ENCODE measurements around the gene EVI5L. TPM values are rescaled to one million over a fixed set of nuclear protein-coding genes. Genes with fewer than 3 reads are reported as not detected.

EVI5L gene
- total and polyA plus RNA-seq, 2 of the 13 experiments (the other 11 are each of a cell fraction or from before 2014, with no cell fraction given), result 1.7 to 2.4 TPM

- TF ChIP-seq NFAT5 (CRISPR knock-in tag; IDR thresholded peaks at IDR 0.05) (peak; percentile 62; the same call in 1 of the 2 replicates), PRPF4 (IDR thresholded peaks at IDR 0.05; ENCODE audit: low read depth, low read length, poor library complexity, severe bottlenecking) (no peak), GPN1 (CRISPR knock-in tag; IDR thresholded peaks at IDR 0.05; ENCODE audit: borderline replicate concordance) (no peak), RAD21 (CRISPR knock-in tag; IDR thresholded peaks at IDR 0.05) (peak; percentile 83), YEATS4 (CRISPR knock-in tag; IDR thresholded peaks at IDR 0.05; ENCODE audit: borderline replicate concordance) (0 out of 2 replicates have a peak, but pooled peaks have one; percentile 27), YY1 (IDR thresholded peaks at IDR 0.05; ENCODE audit: insufficient read depth, insufficient replicate concordance, low read depth, low read length) (peak; percentile 62), ZNF598 (CRISPR knock-in tag; IDR thresholded peaks at IDR 0.05; ENCODE audit: borderline replicate concordance) (no peak), ZNF672 (CRISPR knock-in tag; IDR thresholded peaks at IDR 0.05) (no peak), HES4 (CRISPR knock-in tag; IDR thresholded peaks at IDR 0.05; ENCODE audit: borderline replicate concordance) (0 out of 2 replicates have a peak, but pooled peaks have one; percentile 48)
- TF ChIP-seq, protein P1, sequence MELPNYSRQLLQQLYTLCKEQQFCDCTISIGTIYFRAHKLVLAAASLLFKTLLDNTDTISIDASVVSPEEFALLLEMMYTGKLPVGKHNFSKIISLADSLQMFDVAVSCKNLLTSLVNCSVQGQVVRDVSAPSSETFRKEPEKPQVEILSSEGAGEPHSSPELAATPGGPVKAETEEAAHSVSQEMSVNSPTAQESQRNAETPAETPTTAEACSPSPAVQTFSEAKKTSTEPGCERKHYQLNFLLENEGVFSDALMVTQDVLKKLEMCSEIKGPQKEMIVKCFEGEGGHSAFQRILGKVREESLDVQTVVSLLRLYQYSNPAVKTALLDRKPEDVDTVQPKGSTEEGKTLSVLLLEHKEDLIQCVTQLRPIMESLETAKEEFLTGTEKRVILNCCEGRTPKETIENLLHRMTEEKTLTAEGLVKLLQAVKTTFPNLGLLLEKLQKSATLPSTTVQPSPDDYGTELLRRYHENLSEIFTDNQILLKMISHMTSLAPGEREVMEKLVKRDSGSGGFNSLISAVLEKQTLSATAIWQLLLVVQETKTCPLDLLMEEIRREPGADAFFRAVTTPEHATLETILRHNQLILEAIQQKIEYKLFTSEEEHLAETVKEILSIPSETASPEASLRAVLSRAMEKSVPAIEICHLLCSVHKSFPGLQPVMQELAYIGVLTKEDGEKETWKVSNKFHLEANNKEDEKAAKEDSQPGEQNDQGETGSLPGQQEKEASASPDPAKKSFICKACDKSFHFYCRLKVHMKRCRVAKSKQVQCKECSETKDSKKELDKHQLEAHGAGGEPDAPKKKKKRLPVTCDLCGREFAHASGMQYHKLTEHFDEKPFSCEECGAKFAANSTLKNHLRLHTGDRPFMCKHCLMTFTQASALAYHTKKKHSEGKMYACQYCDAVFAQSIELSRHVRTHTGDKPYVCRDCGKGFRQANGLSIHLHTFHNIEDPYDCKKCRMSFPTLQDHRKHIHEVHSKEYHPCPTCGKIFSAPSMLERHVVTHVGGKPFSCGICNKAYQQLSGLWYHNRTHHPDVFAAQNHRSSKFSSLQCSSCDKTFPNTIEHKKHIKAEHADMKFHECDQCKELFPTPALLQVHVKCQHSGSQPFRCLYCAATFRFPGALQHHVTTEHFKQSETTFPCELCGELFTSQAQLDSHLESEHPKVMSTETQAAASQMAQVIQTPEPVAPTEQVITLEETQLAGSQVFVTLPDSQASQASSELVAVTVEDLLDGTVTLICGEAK (IDR thresholded peaks at IDR 0.05), result no peak
- TF ChIP-seq, protein P1 (CRISPR knock-in tag; IDR thresholded peaks at IDR 0.05), result peak; percentile 17; the same call in 1 of the 2 replicates
- TF ChIP-seq, protein P2, sequence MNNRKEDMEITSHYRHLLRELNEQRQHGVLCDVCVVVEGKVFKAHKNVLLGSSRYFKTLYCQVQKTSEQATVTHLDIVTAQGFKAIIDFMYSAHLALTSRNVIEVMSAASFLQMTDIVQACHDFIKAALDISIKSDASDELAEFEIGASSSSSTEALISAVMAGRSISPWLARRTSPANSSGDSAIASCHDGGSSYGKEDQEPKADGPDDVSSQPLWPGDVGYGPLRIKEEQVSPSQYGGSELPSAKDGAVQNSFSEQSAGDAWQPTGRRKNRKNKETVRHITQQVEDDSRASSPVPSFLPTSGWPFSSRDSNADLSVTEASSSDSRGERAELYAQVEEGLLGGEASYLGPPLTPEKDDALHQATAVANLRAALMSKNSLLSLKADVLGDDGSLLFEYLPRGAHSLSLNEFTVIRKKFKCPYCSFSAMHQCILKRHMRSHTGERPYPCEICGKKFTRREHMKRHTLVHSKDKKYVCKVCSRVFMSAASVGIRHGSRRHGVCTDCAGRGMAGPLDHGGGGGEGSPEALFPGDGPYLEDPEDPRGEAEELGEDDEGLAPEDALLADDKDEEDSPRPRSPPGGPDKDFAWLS (CRISPR knock-in tag; IDR thresholded peaks at IDR 0.05; ENCODE audit: borderline replicate concordance), result no peak
Measured at GRCh38 chr19:7868671-7869452, 38.8 kb downstream of the EVI5L start (continued).
